Hepatic stellate cell (primary cell): ENCODE results near the gene SLC30A2.

Source experiments
- DNase-seq: peaks from one replicate; pipeline ENCODE4 v3.0.0; 2011; ENCODE audit warnings: low spot score

SLC30A2 gene

DNA sequence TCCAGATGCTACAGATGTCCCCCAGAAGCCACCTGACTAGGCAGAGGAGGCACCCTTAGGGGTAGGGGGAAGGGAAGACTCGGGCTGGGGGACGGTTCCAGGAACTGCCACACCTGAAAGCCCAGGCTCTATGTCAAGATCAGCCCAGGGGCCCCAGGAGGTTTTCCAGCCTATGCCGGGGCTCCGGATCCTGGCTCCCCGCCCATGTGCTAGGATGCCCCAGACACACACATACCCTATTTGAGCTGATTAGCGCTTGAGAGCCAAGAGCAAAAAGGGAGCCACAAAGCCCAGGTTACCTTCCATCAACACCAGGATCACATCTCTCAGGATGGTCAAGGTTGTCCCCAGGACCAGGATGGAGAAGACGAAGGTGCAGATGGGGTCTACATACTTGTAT is 4.5 kb downstream of the SLC30A2 start:
- no peak for DNase-seq

DNA sequence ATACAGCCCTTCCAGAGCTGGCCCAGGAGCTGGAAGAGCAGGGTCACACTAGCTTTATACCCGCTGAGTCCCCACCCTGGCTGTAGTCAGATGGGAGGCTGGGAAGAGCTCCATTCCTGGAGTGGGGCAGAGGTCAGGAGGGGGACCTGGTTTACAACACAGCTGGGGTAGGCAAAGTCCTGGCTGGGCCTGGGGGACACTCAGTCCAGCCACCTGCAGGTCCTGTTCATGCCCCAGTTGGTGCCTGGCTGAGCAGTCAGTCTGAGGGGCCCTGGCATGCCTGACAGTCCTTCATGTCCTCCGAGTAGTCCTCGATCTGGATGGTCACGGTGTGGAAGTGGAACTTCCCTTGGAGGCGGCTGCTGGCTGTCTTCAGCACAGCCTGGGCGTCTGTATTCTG is 7.0 kb downstream of the SLC30A2 start:
- no peak for DNase-seq

DNA sequence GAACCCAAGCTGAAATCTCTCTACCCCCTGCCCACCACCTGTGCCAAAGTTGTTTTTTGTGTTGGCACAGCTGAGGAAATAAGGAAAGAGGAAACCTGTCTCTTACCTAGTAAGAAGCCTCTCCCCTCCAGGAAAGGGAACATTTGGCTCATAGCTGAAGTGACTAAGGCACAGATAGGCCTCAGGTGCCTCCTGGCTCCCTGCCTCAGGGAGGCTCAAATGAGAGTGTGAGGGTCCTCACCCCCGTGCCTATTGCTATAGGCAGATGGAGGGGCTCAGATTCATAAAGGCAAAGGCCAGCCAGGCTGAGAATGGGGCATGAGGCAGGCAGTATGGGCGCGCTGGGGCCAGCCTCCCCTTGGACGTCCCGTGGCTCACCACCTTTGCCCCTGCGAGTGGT is 7.4 kb downstream of the SLC30A2 start:
- no peak for DNase-seq

DNA sequence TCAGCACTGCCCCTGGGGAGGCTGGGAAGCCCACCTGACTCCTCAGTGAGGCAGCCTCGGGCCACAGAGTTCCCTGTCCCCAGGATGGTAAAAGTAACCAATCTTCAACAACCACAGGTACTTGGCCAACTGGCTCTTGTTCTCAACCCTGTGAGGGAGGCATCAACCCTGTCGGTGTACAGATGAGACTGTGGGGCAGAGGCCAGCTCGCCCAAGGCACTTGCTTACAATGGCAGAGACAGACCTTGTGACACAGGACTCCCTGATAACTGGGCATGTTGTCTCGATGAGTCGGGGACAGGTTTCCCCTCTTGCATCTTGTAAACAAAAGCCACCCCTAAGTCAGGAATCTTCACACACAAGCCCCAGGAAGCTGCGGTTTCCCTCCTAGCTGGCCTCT is 8.0 kb downstream of the SLC30A2 start:
- no peak for DNase-seq

DNA sequence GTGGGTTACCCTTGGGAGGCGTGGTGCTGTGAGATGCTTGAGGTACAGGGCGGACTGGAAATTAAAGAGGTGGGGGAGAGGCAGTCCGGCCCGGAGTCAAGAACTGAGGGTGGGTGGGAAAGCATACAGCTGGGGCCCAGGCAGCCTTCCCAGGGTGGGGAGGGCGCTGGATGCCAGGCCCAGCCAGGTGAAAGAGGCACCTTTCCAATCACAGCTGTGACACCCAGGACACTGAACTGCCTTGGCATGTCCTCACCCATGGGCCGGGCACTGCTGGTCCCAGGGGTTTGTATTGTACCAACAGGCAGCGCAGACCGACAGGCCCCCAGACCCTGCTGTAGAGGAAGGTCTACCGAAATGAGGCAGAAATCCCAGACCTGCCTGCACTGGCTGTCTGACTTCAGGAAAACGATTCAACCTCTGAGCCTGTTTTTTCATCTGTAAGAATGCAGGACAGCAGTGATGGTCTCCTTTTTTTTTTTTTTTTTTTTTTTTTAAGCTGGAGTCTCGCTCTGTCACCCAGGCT is 9.1 kb downstream of the SLC30A2 start:
- no peak for DNase-seq

DNA sequence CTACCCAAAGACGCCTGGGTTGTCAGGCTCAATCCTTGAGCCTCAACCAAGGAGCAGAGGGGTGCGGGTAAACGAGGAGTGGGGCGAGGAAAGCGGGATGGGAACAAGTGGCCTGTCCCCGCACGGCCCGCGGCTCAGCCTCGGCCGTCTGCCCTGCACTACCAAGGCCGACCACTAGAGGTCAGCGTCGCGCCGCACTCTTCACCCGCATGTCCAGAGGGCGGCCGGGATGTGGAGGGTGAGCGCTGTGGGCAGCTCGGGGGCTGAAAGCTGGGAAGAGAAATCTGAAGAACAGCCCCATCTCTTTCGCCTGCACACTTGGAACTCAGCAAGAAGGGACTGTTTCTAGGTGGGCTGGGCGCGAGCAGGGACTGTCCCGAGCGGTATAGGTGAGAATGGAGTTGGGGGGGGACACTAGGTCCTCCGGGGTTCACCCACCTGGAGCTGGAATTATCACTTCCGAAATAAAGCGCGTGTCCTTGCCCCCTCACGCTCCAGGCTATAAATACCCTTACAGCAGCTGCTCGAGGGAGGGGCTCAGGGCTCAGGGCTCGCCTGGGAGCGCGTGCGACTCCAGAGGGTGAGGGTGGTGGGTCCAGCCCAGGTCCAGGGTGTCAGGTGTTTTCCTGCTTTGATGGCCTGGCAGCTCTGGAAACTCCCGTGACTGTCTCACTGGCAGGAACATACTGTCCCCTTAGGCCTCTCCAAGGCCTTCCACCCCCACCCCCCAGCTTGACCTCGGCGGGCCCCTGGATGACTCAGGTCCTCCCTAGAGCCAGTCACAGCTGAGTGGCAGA is 9.8 kb downstream of the SLC30A2 start:
- peak; percentile 94 for DNase-seq

DNA sequence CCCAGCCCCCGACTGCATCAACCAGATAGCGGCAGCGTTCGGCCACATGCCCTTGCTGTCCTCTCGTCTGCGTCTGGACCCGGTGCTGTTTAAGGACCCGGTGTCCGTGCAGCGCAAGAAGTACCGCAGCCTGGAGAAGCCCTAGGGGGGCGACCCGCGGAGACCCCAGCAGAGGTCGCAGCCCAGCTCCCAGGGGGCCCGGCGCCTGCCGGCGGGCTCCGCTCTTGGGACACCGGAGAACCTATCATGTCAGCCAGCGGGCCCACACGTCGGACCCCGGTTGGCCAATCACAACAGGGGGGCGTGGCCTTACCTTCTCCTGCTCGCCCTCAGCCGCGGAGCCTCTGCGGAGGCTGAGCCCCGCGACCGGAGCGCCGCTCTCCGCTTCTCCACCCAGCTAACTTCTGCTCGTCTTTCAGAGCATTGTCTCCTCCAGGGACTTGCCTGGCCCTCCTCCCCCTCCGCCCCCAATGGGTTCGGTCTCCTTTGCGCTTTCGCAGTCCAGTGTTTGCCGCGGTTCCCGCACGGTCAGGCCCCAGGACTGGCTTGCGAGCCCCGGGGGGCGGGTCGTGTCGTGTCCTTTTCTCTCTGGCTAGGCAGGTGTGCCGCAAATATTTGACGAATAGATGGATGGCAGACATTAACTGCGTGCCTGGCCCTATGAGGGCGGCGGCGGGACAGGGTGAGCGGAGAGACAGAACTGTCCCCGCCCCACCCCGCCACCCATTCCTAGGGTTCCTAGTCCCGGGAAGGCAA is 10.5 kb downstream of the SLC30A2 start:
- peak; percentile 99 for DNase-seq

DNA sequence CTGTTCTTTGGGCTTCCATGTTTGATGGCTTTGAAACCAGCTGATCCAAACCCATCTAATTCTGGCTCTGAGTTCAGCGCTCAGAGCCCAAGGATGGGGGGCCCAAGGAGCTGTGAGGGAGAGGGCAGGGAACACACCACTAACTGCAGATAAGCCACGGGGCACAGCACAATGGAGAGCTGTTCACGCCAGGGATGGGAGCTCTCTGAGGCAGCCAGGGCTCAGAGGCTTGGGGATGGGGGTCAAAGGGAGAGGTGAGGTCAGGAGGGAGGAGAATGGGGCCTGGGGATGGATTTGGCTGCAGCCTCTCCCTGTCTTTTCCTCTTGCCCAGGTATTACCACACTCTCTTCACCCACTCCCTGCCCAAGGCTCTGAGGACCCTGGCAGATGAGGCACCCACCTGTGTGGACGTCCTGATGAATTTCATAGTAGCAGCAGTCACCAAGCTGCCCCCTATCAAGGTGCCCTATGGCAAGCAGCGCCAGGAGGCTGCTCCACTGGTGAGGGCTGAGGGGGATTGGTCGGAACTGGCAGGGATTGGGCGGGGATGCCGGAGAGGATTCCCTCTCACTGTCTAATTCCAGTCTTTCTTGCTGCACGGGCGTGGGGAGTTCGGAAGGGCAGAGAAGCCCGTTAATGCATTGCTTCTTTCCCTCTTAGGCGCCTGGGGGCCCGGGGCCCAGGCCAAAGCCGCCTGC is 11.3 kb downstream of the SLC30A2 start:
- no peak for DNase-seq

DNA sequence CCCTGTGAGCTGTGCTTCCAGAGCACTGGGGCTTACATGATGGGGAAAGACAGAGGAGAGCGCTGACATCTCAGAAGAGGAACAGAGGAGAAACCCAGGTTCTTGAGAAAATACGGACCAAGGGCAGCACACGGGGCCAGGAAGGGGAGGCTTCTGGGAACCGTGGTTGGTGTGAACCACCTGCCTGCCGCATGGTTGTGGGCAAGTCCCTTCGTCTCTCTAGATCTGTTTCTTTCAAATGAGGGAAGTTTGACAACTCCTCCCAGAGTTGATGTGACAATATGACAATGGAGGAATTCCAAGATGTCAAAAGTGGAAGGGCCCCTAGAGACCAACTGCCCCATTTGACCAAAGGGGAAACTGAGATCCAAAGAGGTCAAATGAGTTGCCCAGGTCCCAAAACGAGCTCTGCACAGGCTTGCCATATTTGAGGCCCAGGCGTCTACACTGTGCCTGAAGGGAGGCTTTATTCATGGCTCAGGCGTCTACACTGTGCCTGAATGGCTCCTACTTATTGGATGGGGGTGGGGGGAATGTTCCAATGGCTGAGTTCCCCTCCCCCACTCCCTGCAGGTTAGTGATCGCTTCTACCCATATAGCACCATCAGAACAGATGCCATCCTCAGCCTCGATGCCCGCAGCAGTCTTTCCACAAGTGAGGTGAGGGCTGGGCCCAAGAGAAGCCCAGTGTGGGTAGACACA is 13.1 kb downstream of the SLC30A2 start:
- no peak for DNase-seq

DNA sequence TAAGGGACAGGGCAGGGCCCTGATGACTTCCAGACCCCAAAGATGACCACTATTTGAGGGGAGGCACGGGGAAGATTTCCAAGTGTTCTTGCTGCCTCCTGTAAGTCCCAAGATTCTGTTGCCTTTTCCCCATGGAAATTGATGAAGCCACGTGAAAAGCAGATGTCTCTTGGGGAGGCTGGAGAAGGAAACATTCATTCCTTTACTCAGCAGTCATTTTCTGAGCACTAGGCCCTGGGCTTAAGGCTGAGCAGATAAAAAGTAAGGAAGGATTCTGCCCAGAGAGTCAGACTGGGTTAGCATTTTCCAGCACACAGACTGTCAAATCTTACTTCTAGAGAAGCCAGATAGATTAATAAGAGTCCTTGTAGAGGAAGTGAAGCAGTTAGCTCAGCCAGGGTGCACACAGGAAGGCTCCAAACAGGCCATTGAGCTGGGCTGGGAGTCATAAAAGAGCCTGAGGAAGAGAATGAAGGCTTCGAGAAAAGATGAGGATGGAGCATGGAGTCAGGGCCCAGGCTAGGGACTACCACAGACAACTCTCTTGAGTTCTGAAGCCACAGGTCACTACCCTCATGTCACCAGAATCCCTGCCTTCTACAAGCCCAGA is 14.2 kb downstream of the SLC30A2 start:
- peak; percentile 62 for DNase-seq

DNA sequence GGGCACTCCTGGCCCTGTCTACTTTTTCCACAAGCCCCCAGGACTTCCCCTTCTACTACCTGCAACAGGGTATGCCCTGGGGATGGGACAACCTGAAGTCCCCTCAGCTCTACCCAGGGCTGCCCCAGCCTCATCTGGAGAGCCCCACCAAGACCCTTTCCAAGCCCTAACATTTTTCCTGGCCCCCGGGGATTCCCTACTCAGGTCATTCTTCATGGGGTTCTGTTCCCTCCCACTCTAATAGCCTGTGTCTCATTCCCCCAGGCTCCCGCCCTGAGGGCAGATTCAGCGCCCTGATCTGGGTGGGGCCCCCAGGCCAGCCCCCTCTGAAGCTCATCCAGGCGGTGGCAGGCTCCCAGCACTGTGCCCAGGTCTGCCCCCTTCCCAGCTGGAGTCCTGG is 14.7 kb downstream of the SLC30A2 start:
- no peak for DNase-seq

DNA sequence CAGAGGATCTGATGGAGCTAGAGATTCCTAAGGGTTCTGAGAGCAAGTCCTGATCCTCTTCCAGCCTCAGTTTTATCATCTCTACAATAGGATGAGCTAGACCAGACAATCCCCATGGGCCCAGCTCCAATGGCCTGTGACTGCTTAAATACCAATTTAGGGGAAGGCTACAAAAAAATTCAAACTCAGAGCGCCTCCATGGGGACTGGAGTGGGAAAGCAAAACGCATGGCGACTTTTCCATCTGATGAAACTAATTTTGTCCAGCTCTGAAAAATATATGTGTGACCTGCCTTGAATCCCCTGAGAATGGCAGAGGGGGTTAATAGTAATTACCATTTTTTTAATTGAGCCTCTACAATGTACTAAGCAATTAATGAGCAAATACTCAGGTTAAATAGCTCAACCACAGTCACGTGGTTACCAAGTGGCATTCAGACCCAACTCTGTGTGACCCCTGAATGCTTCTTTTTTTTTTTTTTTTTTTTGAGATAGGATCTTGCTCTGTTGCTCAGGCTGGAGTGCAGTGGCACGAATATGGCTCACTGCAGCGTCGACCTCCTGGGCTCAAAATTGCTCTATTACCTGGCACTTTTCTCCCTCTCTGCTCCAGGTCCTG is 15.9 kb downstream of the SLC30A2 start:
- no peak for DNase-seq

DNA sequence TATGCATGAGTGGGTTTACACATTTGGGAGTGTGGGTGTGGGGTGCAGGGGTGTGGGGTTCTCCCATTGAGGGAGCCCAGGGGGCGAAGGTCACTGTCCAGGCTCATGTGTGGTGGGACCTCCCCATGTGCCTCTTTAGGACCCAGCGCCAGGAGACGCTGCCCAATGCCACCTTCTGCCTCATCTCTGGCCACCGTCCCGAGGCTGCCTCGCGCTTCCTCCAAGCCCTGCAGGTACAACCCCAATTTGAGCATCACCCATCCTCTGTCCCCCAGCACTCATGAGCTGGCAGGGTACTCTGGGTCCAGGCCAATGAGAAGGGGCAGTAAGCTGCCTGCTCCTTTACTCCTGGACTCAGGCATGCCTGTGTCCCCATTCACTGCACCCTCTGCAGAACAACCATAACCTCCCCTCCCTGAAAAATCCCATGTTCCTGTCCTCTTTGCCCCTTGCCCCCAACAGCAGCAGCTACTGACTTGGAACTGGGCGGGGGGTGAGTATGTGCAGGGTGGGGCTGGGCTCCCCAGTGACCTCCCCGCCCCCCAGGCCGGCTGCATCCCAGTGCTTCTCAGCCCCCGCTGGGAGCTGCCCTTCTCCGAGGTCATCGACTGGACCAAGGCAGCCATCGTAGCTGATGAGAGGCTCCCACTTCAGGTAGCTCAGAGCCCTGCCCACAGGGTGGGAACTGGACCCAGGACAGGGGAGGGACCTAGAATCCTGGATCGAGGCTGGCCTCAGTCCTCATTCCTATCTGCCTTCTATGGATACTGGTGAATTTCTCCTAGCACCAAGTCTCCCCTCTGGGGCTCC is 16.7 kb downstream of the SLC30A2 start:
- DNase-seq: no peak

DNA sequence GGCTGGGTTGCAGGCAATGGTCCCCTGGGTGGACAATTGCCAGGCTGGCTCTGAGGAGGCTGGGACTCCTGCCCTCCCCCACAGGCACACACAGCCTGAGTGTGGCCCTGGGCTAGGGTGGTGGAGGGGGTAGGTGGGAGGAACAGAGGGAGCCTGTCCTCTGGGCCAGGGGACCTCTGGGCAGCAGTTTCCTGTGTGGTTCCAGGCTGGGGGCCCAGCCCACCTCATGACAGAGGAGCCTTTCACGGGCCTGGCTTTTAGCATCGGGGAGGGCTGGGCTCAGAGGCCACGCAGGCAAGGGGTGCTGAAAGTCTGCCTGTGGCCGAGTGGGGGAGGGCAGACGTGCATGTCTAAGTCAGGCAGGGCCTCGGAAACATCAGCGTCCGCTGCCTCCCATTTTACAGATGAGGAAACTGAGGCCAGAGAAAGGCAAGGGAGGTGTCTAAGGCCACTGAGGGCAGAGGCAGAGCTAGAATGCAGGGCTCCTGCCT is 17.4 kb downstream of the SLC30A2 start:
- DNase-seq: no peak

DNA sequence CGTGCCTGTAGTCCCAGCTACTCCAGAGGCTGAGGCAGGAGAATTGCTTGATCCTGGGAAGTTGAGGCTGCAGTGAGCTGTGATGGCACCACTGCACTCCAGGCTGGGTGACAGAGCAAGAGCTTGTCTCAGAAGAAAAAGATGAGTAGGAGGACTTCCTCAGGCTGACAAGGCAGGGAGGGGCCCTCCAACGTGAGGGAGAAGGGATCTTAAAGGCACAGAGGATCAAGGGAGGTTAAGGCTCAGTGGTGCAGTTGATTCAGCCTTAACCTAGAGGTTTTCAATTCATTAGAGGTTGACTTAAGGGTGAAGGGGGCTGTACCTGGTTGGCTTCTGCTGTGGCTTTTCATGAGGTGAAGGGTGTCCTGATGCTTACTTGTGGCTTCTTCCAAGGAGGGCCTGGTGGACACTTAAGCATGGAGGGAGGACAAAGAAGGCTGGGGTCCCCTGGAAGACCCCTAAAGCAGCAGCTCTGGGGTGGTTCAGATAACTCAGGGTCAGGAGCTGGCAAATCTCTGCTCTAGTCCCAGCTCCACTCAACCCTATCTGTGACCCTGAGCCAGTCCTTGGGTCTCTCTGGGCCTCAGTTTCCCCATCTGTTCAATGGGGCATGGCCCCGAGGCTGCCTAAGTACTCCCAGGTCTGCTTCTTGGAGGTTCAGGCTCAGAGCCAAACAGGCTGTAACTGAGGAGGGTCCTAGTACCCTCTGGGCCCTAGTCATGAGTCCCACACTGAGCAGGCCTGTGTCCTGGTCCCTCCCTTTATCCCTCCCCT is 18.0 kb downstream of the SLC30A2 start:
- no peak for DNase-seq

DNA sequence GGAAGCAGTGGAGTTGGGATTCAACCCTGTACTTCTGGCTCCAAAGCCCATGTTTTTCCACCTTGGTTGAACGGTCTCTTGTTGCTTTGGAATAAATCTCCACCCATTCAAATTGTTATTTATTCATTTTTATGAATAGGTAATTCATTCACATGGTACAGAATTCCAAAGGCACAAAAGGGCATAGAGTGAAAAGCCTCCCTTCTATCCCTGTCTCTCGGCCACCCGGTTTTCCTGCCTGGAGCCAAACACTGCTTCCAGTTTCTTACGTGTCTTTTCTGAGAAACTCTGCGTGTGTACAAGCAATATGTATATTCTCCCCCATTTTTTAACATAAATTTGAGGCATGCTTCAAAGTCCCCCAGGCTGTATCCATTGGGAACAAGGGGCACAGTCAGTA is 20.4 kb downstream of the SLC30A2 start:
- DNase-seq: no peak

DNA sequence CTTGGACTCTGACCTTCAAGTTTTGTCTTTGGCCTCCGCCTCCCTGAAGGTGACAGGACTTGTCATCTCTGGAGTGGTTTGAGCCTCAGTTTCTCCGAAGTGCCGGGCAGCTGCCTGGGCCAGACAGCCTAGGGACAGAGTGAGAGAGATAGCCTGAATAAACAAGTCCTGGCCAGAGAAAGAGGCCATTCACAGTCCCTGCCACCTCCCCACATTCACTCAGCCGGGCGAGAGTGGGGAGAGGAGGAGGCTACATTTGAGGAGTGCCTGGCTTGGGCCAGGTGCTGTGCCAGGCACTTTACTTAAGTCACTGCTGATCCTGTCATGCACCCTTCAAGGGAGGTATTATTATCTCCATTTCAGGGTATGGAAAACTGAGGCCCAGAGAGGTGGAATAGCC is 20.9 kb downstream of the SLC30A2 start:
- no peak for DNase-seq

DNA sequence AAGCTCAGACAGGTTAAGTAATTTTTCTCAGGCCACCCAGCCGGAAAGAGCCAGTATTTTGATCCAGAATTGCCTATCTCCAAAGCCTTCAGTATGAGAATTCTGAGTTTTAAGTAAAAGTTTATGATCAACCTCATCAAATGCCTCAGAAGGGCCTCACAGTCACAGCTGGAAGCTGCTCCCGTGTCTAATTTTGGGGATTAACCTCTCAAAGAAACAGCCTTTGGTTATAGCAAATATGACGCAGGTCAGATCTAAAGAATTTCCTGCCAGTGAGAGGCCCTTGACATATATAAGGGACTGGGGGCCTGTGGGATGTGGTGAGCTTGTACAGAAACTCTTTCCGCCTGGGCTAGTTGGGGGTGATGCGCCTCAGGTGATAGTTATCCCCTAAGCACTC is 22.1 kb downstream of the SLC30A2 start:
- DNase-seq: no peak

DNA sequence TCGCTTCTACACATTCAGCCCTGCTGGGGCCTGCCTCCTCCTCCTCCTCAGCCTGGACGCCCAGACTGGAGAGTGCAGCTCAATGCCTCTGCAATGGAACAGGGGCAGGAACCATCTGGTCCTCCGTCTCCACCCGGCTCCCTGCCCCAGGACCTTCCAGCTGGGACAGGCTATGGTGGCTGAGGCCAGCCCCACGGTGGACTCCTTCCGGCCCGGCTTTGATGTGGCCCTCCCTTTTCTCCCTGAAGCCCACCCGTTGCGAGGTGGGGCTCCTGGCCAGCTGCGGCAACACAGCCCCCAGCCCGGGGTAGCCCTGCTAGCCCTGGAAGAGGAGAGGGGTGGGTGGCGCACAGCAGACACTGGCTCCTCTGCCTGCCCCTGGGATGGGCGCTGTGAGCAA is 22.9 kb downstream of the SLC30A2 start:
- no peak for DNase-seq
